ENCODE measurements around the gene SND1.

SND1 gene

DNA sequence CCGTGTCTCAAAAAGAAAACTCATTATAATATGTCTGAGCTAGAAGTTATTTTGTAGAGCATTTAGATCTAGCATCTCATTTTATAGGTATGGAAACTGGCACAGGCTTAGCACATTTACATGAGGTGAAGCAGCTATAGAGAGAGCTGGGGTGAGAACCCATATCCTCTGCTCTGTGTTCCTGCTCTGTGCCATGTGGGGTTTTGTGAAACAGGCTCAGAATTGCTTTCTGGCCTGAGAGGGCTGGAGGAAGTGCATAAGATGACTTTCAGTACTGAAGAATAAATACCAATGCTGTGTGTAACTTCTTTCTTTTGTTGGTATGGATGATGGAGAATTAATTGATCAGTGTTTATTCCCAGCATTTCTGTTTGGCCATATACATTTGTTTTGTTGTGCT, 220.1 kb downstream of the SND1 start:
- no peak for DNase-seq (ENCODE audit: low read depth in 1 of 2, low spot score in 1 of 2)
- Histone ChIP-seq H3K4me3 (replicated peaks; ENCODE audit: insufficient read depth, low read length) (no peak overlapping the region), H3K27me3 (ENCODE audit: insufficient read depth, poor library complexity, severe bottlenecking) (no peaks in the 10 kb centered on the region), H3K27ac (replicated peaks) (no peak overlapping the region)
- TF ChIP-seq GABPA (IDR thresholded peaks at IDR 0.05; ENCODE audit: low read depth) (no peak), SPI1 (IDR thresholded peaks at IDR 0.05; ENCODE audit: borderline replicate concordance, low read depth) (no peak), POLR2AphosphoS5 (IDR thresholded peaks at IDR 0.05; ENCODE audit: low read depth) (no peak)
- TF ChIP-seq, protein P1, sequence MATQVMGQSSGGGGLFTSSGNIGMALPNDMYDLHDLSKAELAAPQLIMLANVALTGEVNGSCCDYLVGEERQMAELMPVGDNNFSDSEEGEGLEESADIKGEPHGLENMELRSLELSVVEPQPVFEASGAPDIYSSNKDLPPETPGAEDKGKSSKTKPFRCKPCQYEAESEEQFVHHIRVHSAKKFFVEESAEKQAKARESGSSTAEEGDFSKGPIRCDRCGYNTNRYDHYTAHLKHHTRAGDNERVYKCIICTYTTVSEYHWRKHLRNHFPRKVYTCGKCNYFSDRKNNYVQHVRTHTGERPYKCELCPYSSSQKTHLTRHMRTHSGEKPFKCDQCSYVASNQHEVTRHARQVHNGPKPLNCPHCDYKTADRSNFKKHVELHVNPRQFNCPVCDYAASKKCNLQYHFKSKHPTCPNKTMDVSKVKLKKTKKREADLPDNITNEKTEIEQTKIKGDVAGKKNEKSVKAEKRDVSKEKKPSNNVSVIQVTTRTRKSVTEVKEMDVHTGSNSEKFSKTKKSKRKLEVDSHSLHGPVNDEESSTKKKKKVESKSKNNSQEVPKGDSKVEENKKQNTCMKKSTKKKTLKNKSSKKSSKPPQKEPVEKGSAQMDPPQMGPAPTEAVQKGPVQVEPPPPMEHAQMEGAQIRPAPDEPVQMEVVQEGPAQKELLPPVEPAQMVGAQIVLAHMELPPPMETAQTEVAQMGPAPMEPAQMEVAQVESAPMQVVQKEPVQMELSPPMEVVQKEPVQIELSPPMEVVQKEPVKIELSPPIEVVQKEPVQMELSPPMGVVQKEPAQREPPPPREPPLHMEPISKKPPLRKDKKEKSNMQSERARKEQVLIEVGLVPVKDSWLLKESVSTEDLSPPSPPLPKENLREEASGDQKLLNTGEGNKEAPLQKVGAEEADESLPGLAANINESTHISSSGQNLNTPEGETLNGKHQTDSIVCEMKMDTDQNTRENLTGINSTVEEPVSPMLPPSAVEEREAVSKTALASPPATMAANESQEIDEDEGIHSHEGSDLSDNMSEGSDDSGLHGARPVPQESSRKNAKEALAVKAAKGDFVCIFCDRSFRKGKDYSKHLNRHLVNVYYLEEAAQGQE (IDR thresholded peaks at IDR 0.05; ENCODE audit: insufficient replicate concordance, low read depth), result no peak

DNA sequence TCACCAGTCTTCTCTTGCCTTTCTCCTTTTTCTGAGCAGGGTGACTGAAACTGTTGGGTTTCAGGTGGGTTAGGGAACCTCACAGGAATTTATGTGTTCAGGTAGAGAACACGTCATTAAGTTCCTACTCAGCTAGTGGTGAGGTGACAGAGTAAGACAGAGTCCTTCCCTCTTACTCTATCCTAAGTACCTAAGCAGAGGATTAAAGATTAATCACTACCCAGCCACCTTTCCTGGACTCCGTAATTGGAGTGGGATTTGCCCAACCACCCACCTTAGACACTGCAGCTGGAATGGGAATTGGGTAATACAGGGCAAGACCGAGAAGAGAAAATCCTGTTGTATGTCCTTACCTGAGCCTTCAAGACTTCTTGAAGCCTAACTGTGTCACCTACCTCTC, 221.2 kb downstream of the SND1 start:
- TF ChIP-seq, protein P1 (IDR thresholded peaks at IDR 0.05; ENCODE audit: insufficient replicate concordance, low read depth), result no peak
- TF ChIP-seq GABPA (IDR thresholded peaks at IDR 0.05; ENCODE audit: low read depth) (no peak), SPI1 (IDR thresholded peaks at IDR 0.05; ENCODE audit: borderline replicate concordance, low read depth) (no peak), POLR2AphosphoS5 (IDR thresholded peaks at IDR 0.05; ENCODE audit: low read depth) (no peak)
- TF ChIP-seq, protein P2, sequence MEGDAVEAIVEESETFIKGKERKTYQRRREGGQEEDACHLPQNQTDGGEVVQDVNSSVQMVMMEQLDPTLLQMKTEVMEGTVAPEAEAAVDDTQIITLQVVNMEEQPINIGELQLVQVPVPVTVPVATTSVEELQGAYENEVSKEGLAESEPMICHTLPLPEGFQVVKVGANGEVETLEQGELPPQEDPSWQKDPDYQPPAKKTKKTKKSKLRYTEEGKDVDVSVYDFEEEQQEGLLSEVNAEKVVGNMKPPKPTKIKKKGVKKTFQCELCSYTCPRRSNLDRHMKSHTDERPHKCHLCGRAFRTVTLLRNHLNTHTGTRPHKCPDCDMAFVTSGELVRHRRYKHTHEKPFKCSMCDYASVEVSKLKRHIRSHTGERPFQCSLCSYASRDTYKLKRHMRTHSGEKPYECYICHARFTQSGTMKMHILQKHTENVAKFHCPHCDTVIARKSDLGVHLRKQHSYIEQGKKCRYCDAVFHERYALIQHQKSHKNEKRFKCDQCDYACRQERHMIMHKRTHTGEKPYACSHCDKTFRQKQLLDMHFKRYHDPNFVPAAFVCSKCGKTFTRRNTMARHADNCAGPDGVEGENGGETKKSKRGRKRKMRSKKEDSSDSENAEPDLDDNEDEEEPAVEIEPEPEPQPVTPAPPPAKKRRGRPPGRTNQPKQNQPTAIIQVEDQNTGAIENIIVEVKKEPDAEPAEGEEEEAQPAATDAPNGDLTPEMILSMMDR (IDR thresholded peaks at IDR 0.05; ENCODE audit: insufficient read depth, low read length), result no peak
- Histone ChIP-seq H3K27me3 (ENCODE audit: insufficient read depth, poor library complexity, severe bottlenecking) (no peaks in the 10 kb centered on the region), H3K27ac (replicated peaks) (no peak overlapping the region), H3K4me3 (replicated peaks; ENCODE audit: insufficient read depth, low read length) (no peak overlapping the region)
- no peak for DNase-seq (ENCODE audit: low read depth in 1 of 2, low spot score in 1 of 2)

DNA sequence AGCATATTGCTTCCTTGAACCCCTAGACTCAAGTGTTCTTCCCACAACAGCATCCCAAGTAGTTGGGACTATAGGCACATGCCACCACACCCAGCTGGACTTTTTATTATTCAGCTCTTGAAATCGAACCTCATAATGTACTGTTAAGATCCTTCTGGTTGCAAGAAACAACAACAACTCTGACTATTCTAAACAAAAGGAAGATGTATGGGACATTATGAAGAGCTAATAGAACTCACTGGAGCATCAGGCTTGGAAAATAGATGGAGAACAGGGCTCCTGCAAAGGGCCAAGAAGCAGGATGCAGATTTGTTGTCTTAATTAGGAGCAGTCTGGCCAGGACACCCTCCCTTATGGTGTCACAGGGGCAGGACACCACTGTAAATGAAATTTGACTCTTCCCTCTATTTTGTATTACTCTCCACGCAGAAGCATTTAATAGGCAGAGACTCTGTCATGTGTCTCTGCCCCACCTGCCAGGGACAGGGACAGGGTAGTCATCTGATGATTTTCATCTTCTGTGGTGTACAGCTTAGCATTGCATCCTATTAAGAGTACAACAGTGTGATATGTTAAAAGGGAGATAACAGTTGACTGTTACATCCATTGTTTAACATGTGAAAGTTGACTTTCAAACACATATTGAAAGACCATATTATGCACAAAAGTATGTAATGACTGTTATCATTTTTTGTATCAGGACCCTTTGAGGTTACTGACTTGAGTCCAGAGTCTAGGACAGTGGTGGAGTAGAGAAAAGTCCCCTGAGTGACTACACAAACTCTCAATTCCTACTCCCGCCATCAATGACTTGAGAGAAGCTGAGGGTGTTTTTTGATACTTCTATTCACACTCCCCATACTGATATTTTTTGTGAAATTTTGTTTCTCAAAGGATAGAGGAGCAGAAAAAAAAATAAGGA, 222.0 kb downstream of the SND1 start:
- no peak for DNase-seq (ENCODE audit: low read depth in 1 of 2, low spot score in 1 of 2)
- H3K27ac ChIP-seq (replicated peaks), result no peak overlapping the region
- TF ChIP-seq GABPA (IDR thresholded peaks at IDR 0.05; ENCODE audit: low read depth) (no peak), SPI1 (IDR thresholded peaks at IDR 0.05; ENCODE audit: borderline replicate concordance, low read depth) (no peak), POLR2AphosphoS5 (IDR thresholded peaks at IDR 0.05; ENCODE audit: low read depth) (no peak)
- TF ChIP-seq, protein P1 (IDR thresholded peaks at IDR 0.05; ENCODE audit: insufficient replicate concordance, low read depth), result no peak
- TF ChIP-seq, protein P2 (IDR thresholded peaks at IDR 0.05; ENCODE audit: insufficient read depth, low read length), result no peak
- H3K27me3 ChIP-seq (ENCODE audit: insufficient read depth, poor library complexity, severe bottlenecking), result no peaks in the 10 kb centered on the region
- no peak overlapping the region for H3K4me3 ChIP-seq (replicated peaks; ENCODE audit: insufficient read depth, low read length)

All from HL-60 (cell line).